Measurements from ENCODE around the gene DCAF4L1.

Gene DCAF4L1

GRCh38 chr4:41935652-41936021, 45.9 kb upstream of the DCAF4L1 start (continued):
- TF ChIP-seq PRDM2 (tag by site-specific recombination; IDR thresholded peaks at IDR 0.05; ENCODE audit: borderline replicate concordance) = no peak

- no peak overlapping the region for H3K27ac ChIP-seq (ENCODE audit: extremely low read depth, low read depth, low read length)
- POLR2A ChIA-PET = no interaction called here
- H3K36me3 ChIP-seq (ENCODE audit: control insufficient read depth in 2 of 2, insufficient read depth in 1 of 2, low read length in 2 of 2) = peaks cover 5 to 46% of the 10 kb centered on the region in 2 experiments; a peak in 2 of 3 replicates
- no peak overlapping the region for H3K4me3 ChIP-seq (ENCODE audit: low read depth, low read length)
- H3K4me1 ChIP-seq (ENCODE audit: control insufficient read depth, insufficient read depth, low read length) = no peaks in the 10 kb centered on the region
- H3K9me3 ChIP-seq (ENCODE audit: control insufficient read depth, insufficient read depth, low read depth, low read length) = no peaks in the 10 kb centered on the region
- CTCF ChIA-PET = interaction anchor here (0.6 kb wide), 2 partner anchors 14 to 51 kb away, joined by 3 to 4 read pairs; no protein-coding TSS in a partner anchor
- TF ChIP-seq ZNF521 (tag by site-specific recombination; IDR thresholded peaks at IDR 0.05) (no peak), ZBTB44 (tag by site-specific recombination; IDR thresholded peaks at IDR 0.05) (peak; percentile 48; the same call in 1 of the 2 replicates), SCRT2 (tag by site-specific recombination; IDR thresholded peaks at IDR 0.05) (peak; percentile 71)
These were observed 42.4 kb upstream of the DCAF4L1 start for GRCh38 chr4:41939016-41939626.

- H3K27ac ChIP-seq (ENCODE audit: extremely low read depth, low read depth, low read length) = no peak overlapping the region
- no peaks in the 10 kb centered on the region for H3K4me1 ChIP-seq (ENCODE audit: control insufficient read depth, insufficient read depth, low read length)
- CTCF ChIA-PET = no interaction called here
- no peak overlapping the region for H3K4me3 ChIP-seq (ENCODE audit: low read depth, low read length)
- H3K36me3 ChIP-seq (ENCODE audit: control insufficient read depth in 2 of 2, insufficient read depth in 1 of 2, low read length in 2 of 2) = peaks cover 5 to 60% of the 10 kb centered on the region in 2 experiments; a peak in 2 of 3 replicates
- H3K9me3 ChIP-seq (ENCODE audit: control insufficient read depth, insufficient read depth, low read depth, low read length) = no peaks in the 10 kb centered on the region
- POLR2A ChIA-PET = interaction anchor here (0.7 kb wide), 1 partner anchor 407 kb away, joined by 3 read pairs; no protein-coding TSS in a partner anchor
- no peak for TF ChIP-seq BCL11A (tag by site-specific recombination; IDR thresholded peaks at IDR 0.05; ENCODE audit: low read depth)
- TF ChIP-seq KLF16 (tag by site-specific recombination; IDR thresholded peaks at IDR 0.05) = no peak
- TF ChIP-seq ZNF501 (tag by site-specific recombination; IDR thresholded peaks at IDR 0.05) = no peak
- no peak for TF ChIP-seq ZNF548 (tag by site-specific recombination; IDR thresholded peaks at IDR 0.05)
- no peak for TF ChIP-seq ZNF155 (tag by site-specific recombination; IDR thresholded peaks at IDR 0.05)
- TF ChIP-seq ZNF529 (tag by site-specific recombination; IDR thresholded peaks at IDR 0.05; ENCODE audit: insufficient replicate concordance) = no peak
These were observed 40.7 kb upstream of the DCAF4L1 start for GRCh38 chr4:41940834-41941233.

GRCh38 chr4:41943506-41943905, 38.0 kb upstream of the DCAF4L1 start:
- H3K27ac ChIP-seq (ENCODE audit: extremely low read depth, low read depth, low read length) = no peak overlapping the region
- no peaks in the 10 kb centered on the region for H3K4me1 ChIP-seq (ENCODE audit: control insufficient read depth, insufficient read depth, low read length)
- H3K9me3 ChIP-seq (ENCODE audit: control insufficient read depth, insufficient read depth, low read depth, low read length) = no peaks in the 10 kb centered on the region
- H3K36me3 ChIP-seq (ENCODE audit: control insufficient read depth in 2 of 2, insufficient read depth in 1 of 2, low read length in 2 of 2) = peaks cover 9 to 70% of the 10 kb centered on the region in 2 experiments; a peak in 2 of 3 replicates
- TF ChIP-seq PRDM6 (tag by site-specific recombination; IDR thresholded peaks at IDR 0.05) (no peak), ZNF2 (tag by site-specific recombination; IDR thresholded peaks at IDR 0.05) (no peak), ZBTB26 (tag by site-specific recombination; optimal IDR thresholded peaks at IDR 0.05) (no peak)
- ChIA-PET POLR2A (no interaction called here), CTCF (no interaction called here)
- H3K4me3 ChIP-seq (ENCODE audit: low read depth, low read length) = no peak overlapping the region
